Endothelial cell (in vitro differentiated cells): ENCODE results near the gene TMBIM1. TPM values are rescaled to one million over a fixed set of nuclear protein-coding genes. Genes with fewer than 3 reads are reported as not detected.
"Not testable (repeated sequence)": the region's sequence is repeated elsewhere in the genome, so short reads cannot be mapped to it uniquely, and the experiment has no call there.

Source experiments
- DNase-seq: peaks from one replicate; pipeline ENCODE4 v3.0.0; 2021; ENCODE audit warnings: low spot score
- H3K27ac Mint-ChIP-seq: one replicate; pipeline ENCODE4 v1.8.0; 2021; ENCODE audit warnings: mixed read lengths, inconsistent platforms; ENCODE audit not compliant: unreplicated experiment
- H3K27me3 Mint-ChIP-seq: one replicate; pipeline ENCODE4 v1.8.0; 2021; ENCODE audit warnings: mild to moderate bottlenecking, moderate library complexity, mixed read lengths, inconsistent platforms; ENCODE audit not compliant: unreplicated experiment
- H3K36me3 Mint-ChIP-seq: one replicate; pipeline ENCODE4 v1.8.0; 2021; ENCODE audit warnings: mild to moderate bottlenecking, low read depth, mixed read lengths, inconsistent platforms; ENCODE audit not compliant: unreplicated experiment
- H3K4me1 Mint-ChIP-seq: one replicate; pipeline ENCODE4 v1.8.0; 2021; ENCODE audit warnings: mild to moderate bottlenecking, mixed read lengths, inconsistent platforms; ENCODE audit not compliant: unreplicated experiment
- H3K4me3 Mint-ChIP-seq: one replicate; pipeline ENCODE4 v1.8.0; 2021; ENCODE audit warnings: mild to moderate bottlenecking, mixed read lengths, inconsistent platforms; ENCODE audit not compliant: unreplicated experiment
- H3K9me3 Mint-ChIP-seq: one replicate; pipeline ENCODE4 v1.8.0; 2021; ENCODE audit warnings: mixed read lengths, inconsistent platforms; ENCODE audit not compliant: unreplicated experiment
- total RNA-seq: library from RNA; stranded (reverse); fragmentation: NEBNext Ultra II Directional; extraction: Animal tissue kit (Norgen Biotek cat#: 25700); gene quantifications from one replicate; pipeline ENCODE4 v1.2.1, GENCODE V29; 2021; ENCODE audit not compliant: unreplicated experiment
- TF ChIP-seq, protein P1 (sequence below): fragments of 200-600 bp; sonication (generic); IDR thresholded peaks from one replicate; pipeline ENCODE4 v1.5.0; 2021; ENCODE audit warnings: antibody characterized with exemption; ENCODE audit not compliant: unreplicated experiment

The TMBIM1 gene
- total RNA-seq, 1 donor from 2014 or later, result 78.5 TPM

- no peak for DNase-seq
- no peaks in the 10 kb centered on the region for H3K9me3 Mint-ChIP-seq
- no peak overlapping the region for H3K4me3 Mint-ChIP-seq
- TF ChIP-seq, protein P1, sequence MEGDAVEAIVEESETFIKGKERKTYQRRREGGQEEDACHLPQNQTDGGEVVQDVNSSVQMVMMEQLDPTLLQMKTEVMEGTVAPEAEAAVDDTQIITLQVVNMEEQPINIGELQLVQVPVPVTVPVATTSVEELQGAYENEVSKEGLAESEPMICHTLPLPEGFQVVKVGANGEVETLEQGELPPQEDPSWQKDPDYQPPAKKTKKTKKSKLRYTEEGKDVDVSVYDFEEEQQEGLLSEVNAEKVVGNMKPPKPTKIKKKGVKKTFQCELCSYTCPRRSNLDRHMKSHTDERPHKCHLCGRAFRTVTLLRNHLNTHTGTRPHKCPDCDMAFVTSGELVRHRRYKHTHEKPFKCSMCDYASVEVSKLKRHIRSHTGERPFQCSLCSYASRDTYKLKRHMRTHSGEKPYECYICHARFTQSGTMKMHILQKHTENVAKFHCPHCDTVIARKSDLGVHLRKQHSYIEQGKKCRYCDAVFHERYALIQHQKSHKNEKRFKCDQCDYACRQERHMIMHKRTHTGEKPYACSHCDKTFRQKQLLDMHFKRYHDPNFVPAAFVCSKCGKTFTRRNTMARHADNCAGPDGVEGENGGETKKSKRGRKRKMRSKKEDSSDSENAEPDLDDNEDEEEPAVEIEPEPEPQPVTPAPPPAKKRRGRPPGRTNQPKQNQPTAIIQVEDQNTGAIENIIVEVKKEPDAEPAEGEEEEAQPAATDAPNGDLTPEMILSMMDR, result no peak
- peaks cover 56% of the 10 kb centered on the region for H3K36me3 Mint-ChIP-seq
- no peak overlapping the region for H3K27ac Mint-ChIP-seq
- H3K27me3 Mint-ChIP-seq, result peaks cover 15% of the 10 kb centered on the region
- H3K4me1 Mint-ChIP-seq, result peaks cover 17% of the 10 kb centered on the region
Measured at GRCh38 chr2:218275371-218276072, 16.8 kb downstream of the TMBIM1 start.

DNA sequence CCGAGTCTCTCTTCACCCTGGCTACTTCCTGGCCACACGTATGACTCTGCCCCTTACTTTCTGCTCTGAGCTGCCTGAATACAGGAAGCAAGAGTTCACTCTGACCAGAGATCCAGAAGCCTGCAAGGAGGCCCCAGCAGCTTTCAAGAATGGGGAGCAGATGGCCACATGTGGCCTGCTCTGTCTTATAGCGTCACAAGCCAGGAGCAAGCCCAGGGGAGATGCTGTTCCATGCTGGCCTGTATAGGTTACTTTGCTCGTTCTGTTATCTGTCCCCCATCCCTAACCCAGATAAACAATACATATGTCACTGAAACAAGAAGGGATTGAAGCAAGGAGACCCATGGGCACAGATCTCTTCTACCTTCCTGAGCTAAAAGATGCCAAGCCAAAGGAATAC, 17.7 kb downstream of the TMBIM1 start:
- Mint-ChIP-seq H3K4me3 (no peak overlapping the region), H3K4me1 (peaks cover 21% of the 10 kb centered on the region), H3K27me3 (peaks cover 21% of the 10 kb centered on the region), H3K27ac (no peak overlapping the region), H3K36me3 (peaks cover 48% of the 10 kb centered on the region), H3K9me3 (no peaks in the 10 kb centered on the region)
- no peak for DNase-seq
- TF ChIP-seq, protein P1, result no peak

DNA sequence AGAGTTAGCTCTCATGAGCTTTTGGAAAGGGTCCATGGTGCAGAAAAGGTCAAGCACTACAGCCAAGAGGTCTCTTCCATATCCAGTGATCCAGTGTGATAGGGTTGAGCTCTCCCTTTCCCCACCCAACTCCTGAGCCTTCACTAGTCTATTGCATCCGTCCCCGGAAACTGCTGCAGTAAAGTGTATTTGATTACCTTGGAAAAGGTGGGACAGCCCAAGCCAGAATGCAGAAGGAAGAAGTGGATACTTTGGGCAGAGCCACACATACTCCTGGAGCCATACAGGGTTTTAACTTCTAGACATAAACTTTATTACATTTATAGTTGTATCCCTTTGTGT, 18.4 kb downstream of the TMBIM1 start:
- Mint-ChIP-seq H3K4me3 (peak overlapping the region; percentile 59), H3K4me1 (peaks cover 27% of the 10 kb centered on the region), H3K27me3 (peaks cover 21% of the 10 kb centered on the region), H3K9me3 (no peaks in the 10 kb centered on the region), H3K36me3 (peaks cover 47% of the 10 kb centered on the region), H3K27ac (no peak overlapping the region)
- DNase-seq, result no peak
- TF ChIP-seq, protein P1, result no peak

DNA sequence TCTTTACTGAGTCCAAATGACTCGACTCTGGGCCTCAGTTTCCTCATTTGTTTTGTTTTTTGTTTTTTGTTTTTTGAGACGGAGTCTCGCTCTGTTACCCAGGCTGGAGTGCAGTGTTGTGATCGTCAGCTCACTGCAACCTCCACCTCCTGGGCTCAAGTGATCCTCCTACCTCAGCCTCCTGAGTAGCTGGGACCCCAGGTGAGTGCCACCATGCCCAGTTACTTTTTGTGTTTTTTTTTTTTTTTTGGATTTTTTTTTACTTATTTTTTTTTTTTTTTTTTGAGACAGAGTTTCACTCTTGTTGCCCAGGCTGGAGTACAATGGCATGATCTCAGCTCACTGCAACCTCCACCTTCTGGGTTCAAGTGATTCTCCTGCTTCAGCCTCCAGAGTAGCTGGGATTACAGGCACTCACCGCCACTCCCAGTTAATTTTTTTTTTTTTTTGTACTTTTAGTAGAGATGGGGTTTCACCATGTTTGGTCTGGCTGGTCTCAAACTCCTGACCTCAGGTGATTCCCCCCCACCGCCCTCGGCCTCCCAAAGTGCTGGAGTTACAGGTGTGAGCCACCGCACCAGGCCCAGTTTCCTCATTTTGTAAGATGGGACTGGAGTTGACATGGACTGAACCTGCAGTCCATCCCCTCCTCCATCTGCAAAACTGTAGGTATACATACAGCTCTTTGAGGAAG, 18.9 kb downstream of the TMBIM1 start:
- H3K27ac Mint-ChIP-seq, DNase-seq, H3K4me3 Mint-ChIP-seq, H3K9me3 Mint-ChIP-seq: not testable (repeated sequence)
- Mint-ChIP-seq H3K4me1 (peaks cover 27% of the 10 kb centered on the region), H3K36me3 (peaks cover 45% of the 10 kb centered on the region), H3K27me3 (peaks cover 21% of the 10 kb centered on the region)

DNA sequence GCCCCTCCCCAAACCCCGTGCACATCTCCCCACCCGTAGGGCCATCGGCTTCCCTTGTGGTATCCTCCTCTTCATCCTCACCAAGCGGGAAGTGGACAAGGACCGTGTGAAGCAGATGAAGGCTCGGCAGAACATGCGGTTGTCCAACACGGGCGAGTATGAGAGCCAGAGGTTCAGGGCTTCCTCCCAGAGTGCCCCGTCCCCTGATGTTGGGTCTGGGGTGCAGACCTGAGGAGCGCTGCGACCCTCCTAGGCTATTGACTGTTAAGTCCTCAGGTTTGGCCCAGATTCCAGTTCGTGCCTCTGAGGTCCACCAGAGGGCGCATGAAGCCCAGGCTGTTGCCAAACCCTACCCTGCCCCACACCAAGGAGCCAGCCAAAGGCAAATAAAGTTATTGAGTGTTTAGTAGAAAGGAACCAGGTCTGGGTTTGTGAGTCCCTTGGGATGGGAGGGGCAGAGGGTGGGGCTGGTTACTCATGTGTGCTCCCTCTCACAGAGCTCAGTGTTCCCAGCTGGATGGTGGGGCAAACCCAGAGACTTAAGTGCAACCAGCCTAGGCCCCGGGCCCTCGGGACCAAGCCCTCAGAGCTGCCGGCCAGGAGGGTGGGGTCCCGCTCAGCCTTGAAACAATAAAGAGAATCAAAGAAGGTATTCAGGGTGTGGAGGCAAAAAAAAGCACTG, 19.6 kb downstream of the TMBIM1 start:
- TF ChIP-seq, protein P1, result peak; percentile 76
- Mint-ChIP-seq H3K36me3 (peaks cover 41% of the 10 kb centered on the region), H3K9me3 (no peaks in the 10 kb centered on the region), H3K27me3 (peaks cover 21% of the 10 kb centered on the region), H3K4me3 (no peak overlapping the region), H3K4me1 (peaks cover 27% of the 10 kb centered on the region), H3K27ac (no peak overlapping the region)
- peak; percentile 77 for DNase-seq
